Esophagus muscularis mucosa (tissue), 3 donors: Measurements from ENCODE around the gene PSMA3.

Experiments used
- POLR2A ChIP-seq: fragments of 450-650 bp; IDR thresholded peaks from one replicate; pipeline ENCODE4 v1.6.1; 2017; ENCODE audit warnings: antibody characterized with exemption, moderate library complexity, mild to moderate bottlenecking, low read depth
- POLR2AphosphoS5 ChIP-seq, 2 donors: sonication (generic); formaldehyde crosslinking; IDR thresholded peaks; one replicate each; pipeline ENCODE4 v1.6.1; 2017; ENCODE audit warnings: antibody characterized with exemption in 2 of 2
- TF ChIP-seq, protein P1 (sequence below), 3 experiments: fragments of 200-600 bp in 2 of 3; fragments of 450-650 bp in 1 of 3; sonication (generic) in 2 of 3; IDR thresholded peaks; one replicate each; pipeline ENCODE4 v1.5.1; 2017 to 2019; ENCODE audit warnings: antibody characterized with exemption in 3 of 3, mild to moderate bottlenecking in 2 of 3, moderate library complexity in 1 of 3

DNA sequence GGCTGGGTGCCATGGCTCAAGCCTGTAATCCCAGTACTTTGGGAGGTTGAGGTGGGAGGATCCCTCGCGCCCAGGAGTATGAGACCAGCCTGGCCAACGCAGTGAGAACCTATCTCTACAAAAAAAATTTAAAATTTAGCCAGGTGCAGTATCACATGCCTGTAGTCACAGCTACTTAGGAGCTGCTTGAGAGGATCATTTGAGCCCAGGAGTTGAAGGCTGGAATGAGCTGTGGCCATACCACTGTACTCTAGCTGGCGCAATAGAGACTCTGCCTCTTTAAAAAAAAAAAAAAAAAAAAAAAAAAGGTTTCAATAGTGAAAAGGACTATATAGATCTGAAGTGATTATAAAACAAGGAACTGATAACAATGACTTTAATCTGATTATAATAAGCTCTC, 13.5 kb downstream of the PSMA3 start:
- TF ChIP-seq, protein P1, sequence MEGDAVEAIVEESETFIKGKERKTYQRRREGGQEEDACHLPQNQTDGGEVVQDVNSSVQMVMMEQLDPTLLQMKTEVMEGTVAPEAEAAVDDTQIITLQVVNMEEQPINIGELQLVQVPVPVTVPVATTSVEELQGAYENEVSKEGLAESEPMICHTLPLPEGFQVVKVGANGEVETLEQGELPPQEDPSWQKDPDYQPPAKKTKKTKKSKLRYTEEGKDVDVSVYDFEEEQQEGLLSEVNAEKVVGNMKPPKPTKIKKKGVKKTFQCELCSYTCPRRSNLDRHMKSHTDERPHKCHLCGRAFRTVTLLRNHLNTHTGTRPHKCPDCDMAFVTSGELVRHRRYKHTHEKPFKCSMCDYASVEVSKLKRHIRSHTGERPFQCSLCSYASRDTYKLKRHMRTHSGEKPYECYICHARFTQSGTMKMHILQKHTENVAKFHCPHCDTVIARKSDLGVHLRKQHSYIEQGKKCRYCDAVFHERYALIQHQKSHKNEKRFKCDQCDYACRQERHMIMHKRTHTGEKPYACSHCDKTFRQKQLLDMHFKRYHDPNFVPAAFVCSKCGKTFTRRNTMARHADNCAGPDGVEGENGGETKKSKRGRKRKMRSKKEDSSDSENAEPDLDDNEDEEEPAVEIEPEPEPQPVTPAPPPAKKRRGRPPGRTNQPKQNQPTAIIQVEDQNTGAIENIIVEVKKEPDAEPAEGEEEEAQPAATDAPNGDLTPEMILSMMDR (IDR thresholded peaks at IDR 0.05): no peak
- TF ChIP-seq POLR2AphosphoS5 (IDR thresholded peaks at IDR 0.05) (no peak), POLR2A (no peak)
